Fibroblast of lung (primary cell): ENCODE measurements around the gene MDFIC2. TPM values are rescaled to one million over a fixed set of nuclear protein-coding genes. Genes with fewer than 3 reads are reported as not detected.
"Not testable (repeated sequence)": the region's sequence is repeated elsewhere in the genome, so short reads cannot be mapped to it uniquely, and the experiment has no call there.

Experiments
- DNase-seq, 2 donors: peaks; one replicate each; pipeline versions ENCODE4 v3.0.0 to v3.0.0-alpha.2; 2010; ENCODE audit warnings: low read depth in 2 of 2
- H2AFZ ChIP-seq: 2 replicates; pipeline ENCODE4 v1.5.1; 2012; ENCODE audit warnings: low read length, control low read depth, inconsistent platforms
- H3K27ac ChIP-seq: 2 replicates; pipeline ENCODE4 v1.5.1; 2011; ENCODE audit warnings: low read length, control low read depth; ENCODE audit not compliant: insufficient read depth
- H3K27me3 ChIP-seq: 2 replicates; pipeline ENCODE4 v1.5.1; 2011; ENCODE audit warnings: mild to moderate bottlenecking, low read length; ENCODE audit not compliant: control insufficient read depth, insufficient read depth
- H3K36me3 ChIP-seq: 2 replicates; pipeline ENCODE4 v1.5.1; 2011; ENCODE audit warnings: low read length; ENCODE audit not compliant: control insufficient read depth, insufficient read depth
- H3K4me1 ChIP-seq: 2 replicates; pipeline ENCODE4 v1.5.1; 2011; ENCODE audit warnings: low read length; ENCODE audit not compliant: control insufficient read depth, insufficient read depth; ENCODE audit errors: extremely low read depth
- H3K4me2 ChIP-seq: 2 replicates; pipeline ENCODE4 v1.5.1; 2011; ENCODE audit warnings: low read length, control low read depth; ENCODE audit not compliant: insufficient read depth; ENCODE audit errors: extremely low read depth
- H3K4me3 ChIP-seq, 4 experiments: fragments of 200-600 bp in 1 of 4; sonication (generic) in 1 of 4; replicated peaks in 1 of 4; 2 replicates each; pipeline ENCODE4 v1.5.1; 2011 to 2016; ENCODE audit warnings: low read length in 4 of 4, low read depth in 3 of 4, mild to moderate bottlenecking in 3 of 4, control low read depth in 2 of 4, inconsistent platforms in 1 of 4, mixed read lengths in 1 of 4; ENCODE audit not compliant: insufficient read depth in 1 of 4; ENCODE audit errors: control extremely low read depth in 1 of 4
- H3K79me2 ChIP-seq: 2 replicates; pipeline ENCODE4 v1.5.1; 2012; ENCODE audit warnings: mild to moderate bottlenecking, low read length, inconsistent platforms; ENCODE audit not compliant: control insufficient read depth, insufficient read depth
- H3K9ac ChIP-seq: 2 replicates; pipeline ENCODE4 v1.5.1; 2011; ENCODE audit warnings: mild to moderate bottlenecking, low read length, control low read depth; ENCODE audit not compliant: insufficient read depth
- H3K9me3 ChIP-seq: 2 replicates; pipeline ENCODE4 v1.5.1; 2012; ENCODE audit warnings: low read depth, low read length; ENCODE audit not compliant: control insufficient read depth, insufficient read depth
- H4K20me1 ChIP-seq: 2 replicates; pipeline ENCODE4 v1.5.1; 2011; ENCODE audit warnings: low read length; ENCODE audit not compliant: control insufficient read depth, insufficient read depth; ENCODE audit errors: extremely low read depth
- EZH2 ChIP-seq: IDR thresholded peaks from 2 replicates; pipeline ENCODE4 v1.5.1; 2012; ENCODE audit warnings: low read length, control low read depth, mild to moderate bottlenecking; ENCODE audit errors: missing control alignments
- polyA plus RNA-seq, 2 donors: library from polyadenylated mRNA; depleted of rRNA in 1 of 2; stranded (reverse) in 1 of 2; unstranded in 1 of 2; fragments of >200 nt; gene quantifications; 2 replicates each; pipeline ENCODE4 v1.2.1, GENCODE V29; 2011 to 2012; ENCODE audit warnings: missing spikeins in 1 of 2
- total RNA-seq: library from RNA; depleted of rRNA; stranded (reverse); fragments of >200 nt; gene quantifications from 2 replicates; pipeline ENCODE4 v1.2.1, GENCODE V29; 2014
- TF ChIP-seq, protein P1 (sequence below), 2 donors: IDR thresholded peaks in 1 of 2; conservative IDR thresholded peaks in 1 of 2; 1 replicate in 1 of 2; 2 replicates in 1 of 2; pipeline ENCODE4 v1.5.1; 2011 to 2012; ENCODE audit warnings: low read length in 2 of 2, control low read depth in 1 of 2, inconsistent platforms in 1 of 2, low read depth in 1 of 2, mild to moderate bottlenecking in 1 of 2

Gene MDFIC2
- total and polyA plus RNA-seq, 2 donors (not counting 1 experiment from before 2014, with no cell fraction given) = not detected

DNA sequence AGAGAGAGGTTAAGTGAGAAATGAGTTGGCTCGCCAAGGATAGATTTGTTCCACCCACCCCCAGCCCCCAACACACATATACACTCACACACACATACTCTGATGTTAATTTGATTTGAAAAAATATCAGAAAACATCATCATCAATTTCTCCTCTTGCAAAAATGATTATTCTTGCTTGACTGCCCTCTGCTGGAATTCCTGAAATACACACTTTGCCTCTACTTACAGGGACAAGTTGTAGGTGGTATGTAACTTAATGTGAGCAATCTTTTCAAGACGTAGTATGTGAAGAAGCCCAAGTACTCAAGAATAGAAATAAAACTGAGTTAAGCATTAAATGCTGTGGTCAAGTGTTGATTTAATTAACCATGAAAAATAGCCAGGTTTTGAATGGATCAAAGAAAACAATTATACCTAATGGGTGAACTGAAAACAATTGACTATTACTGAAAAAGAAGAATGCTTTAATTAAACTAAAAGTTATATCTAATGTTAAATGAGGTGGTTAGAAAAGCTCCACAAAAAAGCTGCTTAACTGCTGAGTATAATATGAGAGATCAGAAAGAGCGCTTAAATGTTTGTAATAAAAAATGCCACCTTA is 46.6 kb upstream of the MDFIC2 start:
- no peaks in the 10 kb centered on the region for H3K79me2 ChIP-seq
- peak; percentile 20 to 59 for DNase-seq
- TF ChIP-seq, protein P1, sequence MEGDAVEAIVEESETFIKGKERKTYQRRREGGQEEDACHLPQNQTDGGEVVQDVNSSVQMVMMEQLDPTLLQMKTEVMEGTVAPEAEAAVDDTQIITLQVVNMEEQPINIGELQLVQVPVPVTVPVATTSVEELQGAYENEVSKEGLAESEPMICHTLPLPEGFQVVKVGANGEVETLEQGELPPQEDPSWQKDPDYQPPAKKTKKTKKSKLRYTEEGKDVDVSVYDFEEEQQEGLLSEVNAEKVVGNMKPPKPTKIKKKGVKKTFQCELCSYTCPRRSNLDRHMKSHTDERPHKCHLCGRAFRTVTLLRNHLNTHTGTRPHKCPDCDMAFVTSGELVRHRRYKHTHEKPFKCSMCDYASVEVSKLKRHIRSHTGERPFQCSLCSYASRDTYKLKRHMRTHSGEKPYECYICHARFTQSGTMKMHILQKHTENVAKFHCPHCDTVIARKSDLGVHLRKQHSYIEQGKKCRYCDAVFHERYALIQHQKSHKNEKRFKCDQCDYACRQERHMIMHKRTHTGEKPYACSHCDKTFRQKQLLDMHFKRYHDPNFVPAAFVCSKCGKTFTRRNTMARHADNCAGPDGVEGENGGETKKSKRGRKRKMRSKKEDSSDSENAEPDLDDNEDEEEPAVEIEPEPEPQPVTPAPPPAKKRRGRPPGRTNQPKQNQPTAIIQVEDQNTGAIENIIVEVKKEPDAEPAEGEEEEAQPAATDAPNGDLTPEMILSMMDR (conservative IDR thresholded peaks at IDR 0.05 in 1 of 2, IDR thresholded peaks at IDR 0.05 in 1 of 2; ENCODE audit: low read depth in 1 of 2, low read length in 2 of 2) = peak; percentile 66 to 75
- TF ChIP-seq EZH2 = no peak
- no peaks in the 10 kb centered on the region for H3K4me1 ChIP-seq
- no peak overlapping the region for H3K27ac ChIP-seq
- no peak overlapping the region for H3K4me2 ChIP-seq
- no peaks in the 10 kb centered on the region for H3K9me3 ChIP-seq
- no peaks in the 10 kb centered on the region for H3K27me3 ChIP-seq
- H4K20me1 ChIP-seq = no peaks in the 10 kb centered on the region
- H2AFZ ChIP-seq = no peak overlapping the region
- H3K9ac ChIP-seq = no peak overlapping the region
- H3K4me3 ChIP-seq = no peak overlapping the region
- no peaks in the 10 kb centered on the region for H3K36me3 ChIP-seq

GRCh38 chr3:70352215-70352614 is 39.8 kb upstream of the MDFIC2 start:
- Histone ChIP-seq H3K9ac (no peak overlapping the region), H3K4me1 (no peaks in the 10 kb centered on the region), H3K27ac (no peak overlapping the region), H3K9me3 (no peaks in the 10 kb centered on the region), H3K4me3 (no peak overlapping the region), H4K20me1 (no peaks in the 10 kb centered on the region), H3K4me2 (no peak overlapping the region), H3K79me2 (no peaks in the 10 kb centered on the region), H3K36me3 (no peaks in the 10 kb centered on the region), H3K27me3 (no peaks in the 10 kb centered on the region), H2AFZ (no peak overlapping the region)
- TF ChIP-seq, protein P1 (conservative IDR thresholded peaks at IDR 0.05 in 1 of 2, IDR thresholded peaks at IDR 0.05 in 1 of 2; ENCODE audit: low read depth in 1 of 2, low read length in 2 of 2) = no peak
- TF ChIP-seq EZH2 = no peak
- no peak for DNase-seq

GRCh38 chr3:70342149-70342548 is 29.7 kb upstream of the MDFIC2 start:
- no peak for DNase-seq
- Histone ChIP-seq H3K9me3 (no peaks in the 10 kb centered on the region), H4K20me1 (no peaks in the 10 kb centered on the region), H3K4me3 (no peak overlapping the region), H3K4me1 (no peaks in the 10 kb centered on the region), H3K9ac (no peak overlapping the region), H3K79me2 (no peaks in the 10 kb centered on the region), H3K4me2 (no peak overlapping the region), H2AFZ (no peak overlapping the region), H3K27me3 (no peaks in the 10 kb centered on the region), H3K36me3 (no peaks in the 10 kb centered on the region), H3K27ac (no peak overlapping the region)
- TF ChIP-seq EZH2 = no peak
- TF ChIP-seq, protein P1 (conservative IDR thresholded peaks at IDR 0.05 in 1 of 2, IDR thresholded peaks at IDR 0.05 in 1 of 2; ENCODE audit: low read depth in 1 of 2, low read length in 2 of 2) = no peak

DNA sequence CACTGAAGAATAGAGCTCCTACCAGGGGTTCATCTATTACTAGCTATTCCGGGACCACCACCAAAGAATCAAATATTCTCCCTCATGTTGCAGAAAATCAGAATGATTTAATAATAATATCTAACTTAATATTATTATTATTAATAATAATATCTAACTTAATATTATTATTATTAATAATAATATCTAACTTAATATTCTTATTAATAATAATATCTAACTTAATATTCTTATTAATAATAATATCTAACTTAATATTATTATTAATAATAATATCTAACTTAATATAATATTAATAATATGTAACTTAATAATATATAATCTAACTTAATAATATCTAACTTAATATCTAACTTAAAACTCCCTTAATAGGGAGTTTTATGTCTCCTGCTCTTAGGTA is 24.4 kb upstream of the MDFIC2 start:
- not testable (repeated sequence) for H2AFZ ChIP-seq, H3K79me2 ChIP-seq, H3K9ac ChIP-seq, H3K9me3 ChIP-seq, H3K27ac ChIP-seq, H3K4me2 ChIP-seq, H3K36me3 ChIP-seq, H3K4me1 ChIP-seq, H3K4me3 ChIP-seq, H3K27me3 ChIP-seq, DNase-seq, H4K20me1 ChIP-seq
